Measurements from ENCODE around the gene MRTFB.

The MRTFB gene

GRCh38 chr16:14113344-14113743 is 42.2 kb downstream of the MRTFB start:
- Histone ChIP-seq H3K27ac (ENCODE audit: low read length) (no peak overlapping the region), H3K9me3 (ENCODE audit: insufficient read depth, low read length) (no peaks in the 10 kb centered on the region), H3K4me2 (ENCODE audit: low read length) (no peak overlapping the region), H3K36me3 (replicated peaks; ENCODE audit: low read depth, low read length) (no peaks in the 10 kb centered on the region), H4K20me1 (ENCODE audit: insufficient read depth, low read length) (no peaks in the 10 kb centered on the region; the same call in 1 of the 2 replicates), H3K27me3 (ENCODE audit: low read depth, low read length) (no peaks in the 10 kb centered on the region), H2AFZ (ENCODE audit: low read depth, low read length) (no peak overlapping the region), H3K4me3 (ENCODE audit: low read length) (no peak overlapping the region), H3K79me2 (ENCODE audit: low read length) (no peaks in the 10 kb centered on the region; the same call in 1 of the 2 replicates), H3K4me1 (ENCODE audit: low read length) (no peaks in the 10 kb centered on the region), H3K9ac (ENCODE audit: low read length) (no peak overlapping the region)
- no peak for TF ChIP-seq EZH2phosphoT487 (IDR thresholded peaks at IDR 0.05; ENCODE audit: low read depth)
- TF ChIP-seq CTCF (IDR thresholded peaks at IDR 0.05; ENCODE audit: low read depth, low read length), result no peak

GRCh38 chr16:14117051-14117450 is 45.9 kb downstream of the MRTFB start:
- no peaks in the 10 kb centered on the region for H3K27me3 ChIP-seq (ENCODE audit: low read depth, low read length)
- H3K36me3 ChIP-seq (replicated peaks; ENCODE audit: low read depth, low read length), result no peaks in the 10 kb centered on the region
- no peak overlapping the region for H3K9ac ChIP-seq (ENCODE audit: low read length)
- no peak overlapping the region for H2AFZ ChIP-seq (ENCODE audit: low read depth, low read length)
- no peak for TF ChIP-seq EZH2phosphoT487 (IDR thresholded peaks at IDR 0.05; ENCODE audit: low read depth)
- TF ChIP-seq CTCF (IDR thresholded peaks at IDR 0.05; ENCODE audit: low read depth, low read length), result no peak
- H4K20me1 ChIP-seq (ENCODE audit: insufficient read depth, low read length), result 0 out of 2 replicates have a peak, but pooled peaks cover 3% of the 10 kb centered on the region
- H3K79me2 ChIP-seq (ENCODE audit: low read length), result 0 out of 2 replicates have a peak, but pooled peaks cover 5% of the 10 kb centered on the region
- no peaks in the 10 kb centered on the region for H3K9me3 ChIP-seq (ENCODE audit: insufficient read depth, low read length)
- H3K4me2 ChIP-seq (ENCODE audit: low read length), result no peak overlapping the region
- no peak overlapping the region for H3K27ac ChIP-seq (ENCODE audit: low read length)
- H3K4me3 ChIP-seq (ENCODE audit: low read length), result no peak overlapping the region
- H3K4me1 ChIP-seq (ENCODE audit: low read length), result peaks cover 16% of the 10 kb centered on the region

- Histone ChIP-seq H3K4me3 (ENCODE audit: low read length) (no peak overlapping the region), H3K9ac (ENCODE audit: low read length) (no peak overlapping the region), H2AFZ (ENCODE audit: low read depth, low read length) (no peak overlapping the region), H3K4me2 (ENCODE audit: low read length) (no peak overlapping the region), H3K27me3 (ENCODE audit: low read depth, low read length) (no peaks in the 10 kb centered on the region), H3K27ac (ENCODE audit: low read length) (no peak overlapping the region), H4K20me1 (ENCODE audit: insufficient read depth, low read length) (0 out of 2 replicates have a peak, but pooled peaks cover 4% of the 10 kb centered on the region), H3K36me3 (replicated peaks; ENCODE audit: low read depth, low read length) (no peaks in the 10 kb centered on the region), H3K79me2 (ENCODE audit: low read length) (peaks cover 6% of the 10 kb centered on the region), H3K9me3 (ENCODE audit: insufficient read depth, low read length) (no peaks in the 10 kb centered on the region), H3K4me1 (ENCODE audit: low read length) (peaks cover 16% of the 10 kb centered on the region)
- TF ChIP-seq EZH2phosphoT487 (IDR thresholded peaks at IDR 0.05; ENCODE audit: low read depth) (no peak), CTCF (IDR thresholded peaks at IDR 0.05; ENCODE audit: low read depth, low read length) (no peak)
Measured at GRCh38 chr16:14119799-14120198, 48.7 kb downstream of the MRTFB start.

GRCh38 chr16:14120335-14120734 is 49.2 kb downstream of the MRTFB start:
- TF ChIP-seq CTCF (IDR thresholded peaks at IDR 0.05; ENCODE audit: low read depth, low read length), result no peak
- TF ChIP-seq EZH2phosphoT487 (IDR thresholded peaks at IDR 0.05; ENCODE audit: low read depth), result no peak
- H3K79me2 ChIP-seq (ENCODE audit: low read length), result peaks cover 12% of the 10 kb centered on the region

More at GRCh38 chr16:14120335-14120734, 49.2 kb downstream of the MRTFB start:
- H3K9me3 ChIP-seq (ENCODE audit: insufficient read depth, low read length), result no peaks in the 10 kb centered on the region
- no peak overlapping the region for H3K4me3 ChIP-seq (ENCODE audit: low read length)
- no peak overlapping the region for H3K9ac ChIP-seq (ENCODE audit: low read length)
- no peaks in the 10 kb centered on the region for H3K36me3 ChIP-seq (replicated peaks; ENCODE audit: low read depth, low read length)
- H3K27me3 ChIP-seq (ENCODE audit: low read depth, low read length), result no peaks in the 10 kb centered on the region
- 0 out of 2 replicates have a peak, but pooled peaks cover 4% of the 10 kb centered on the region for H4K20me1 ChIP-seq (ENCODE audit: insufficient read depth, low read length)
- H2AFZ ChIP-seq (ENCODE audit: low read depth, low read length), result no peak overlapping the region
- peaks cover 22% of the 10 kb centered on the region for H3K4me1 ChIP-seq (ENCODE audit: low read length)
- H3K27ac ChIP-seq (ENCODE audit: low read length), result no peak overlapping the region
- H3K4me2 ChIP-seq (ENCODE audit: low read length), result no peak overlapping the region
